Left kidney (tissue), 2 donors: ENCODE results near the gene FAM234B. TPM values are rescaled to one million over a fixed set of nuclear protein-coding genes. Genes with fewer than 3 reads are reported as not detected.
"Not testable (repeated sequence)": the region's sequence is repeated elsewhere in the genome, so short reads cannot be mapped to it uniquely, and the experiment has no call there.

Source experiments
- DNase-seq: peaks from one replicate; pipeline ENCODE4 v3.0.0-alpha.2; 2013
- polyA plus RNA-seq: library from polyadenylated mRNA; unstranded; fragments of 120-200 nt; gene quantifications from one replicate; pipeline ENCODE4 v1.2.1, GENCODE V29; 2013; ENCODE audit not compliant: insufficient read length

Gene FAM234B
- polyA plus RNA-seq, 1 donor: 13.0 TPM

GRCh38 chr12:13061377-13061776 lies 17.2 kb downstream of the FAM234B start:
- no peak for DNase-seq

GRCh38 chr12:13062669-13063068 lies 18.5 kb downstream of the FAM234B start:
- no peak for DNase-seq

- DNase-seq: no peak
Observed at GRCh38 chr12:13066014-13066413, 21.8 kb downstream of the FAM234B start.

- no peak for DNase-seq
Observed at GRCh38 chr12:13066459-13066858, 22.3 kb downstream of the FAM234B start.

GRCh38 chr12:13067322-13067721 lies 23.1 kb downstream of the FAM234B start:
- DNase-seq: no peak

- no peak for DNase-seq
Observed at GRCh38 chr12:13069380-13069779, 25.2 kb downstream of the FAM234B start.

GRCh38 chr12:13071305-13072280 lies 27.4 kb downstream of the FAM234B start:
- no peak for DNase-seq

GRCh38 chr12:13073173-13073572 lies 29.0 kb downstream of the FAM234B start:
- DNase-seq: no peak

GRCh38 chr12:13074396-13075117 lies 30.4 kb downstream of the FAM234B start:
- DNase-seq: no peak

GRCh38 chr12:13075118-13075480 lies 30.9 kb downstream of the FAM234B start:
- DNase-seq: no peak

- no peak for DNase-seq
Observed at GRCh38 chr12:13075786-13076570, 31.8 kb downstream of the FAM234B start.

- no peak for DNase-seq
Observed at GRCh38 chr12:13079440-13079906, 35.3 kb downstream of the FAM234B start.

- DNase-seq: no peak
Observed at GRCh38 chr12:13080266-13080665, 36.1 kb downstream of the FAM234B start.

- no peak for DNase-seq
Observed at GRCh38 chr12:13082861-13083260, 38.7 kb downstream of the FAM234B start.

GRCh38 chr12:13083638-13084037 lies 39.5 kb downstream of the FAM234B start:
- not testable (repeated sequence) for DNase-seq

- DNase-seq: no peak
Observed at GRCh38 chr12:13084898-13085640, 40.9 kb downstream of the FAM234B start.

GRCh38 chr12:13085968-13086686 lies 41.9 kb downstream of the FAM234B start:
- no peak for DNase-seq

GRCh38 chr12:13087766-13088165 lies 43.6 kb downstream of the FAM234B start:
- no peak for DNase-seq

- no peak for DNase-seq
Observed at GRCh38 chr12:13088496-13088895, 44.3 kb downstream of the FAM234B start.

- DNase-seq: no peak
Observed at GRCh38 chr12:13090054-13090453, 45.9 kb downstream of the FAM234B start.

- DNase-seq: no peak
Observed at GRCh38 chr12:13091832-13092231, 47.7 kb downstream of the FAM234B start.
